Uterus (tissue), 4 donors: Measurements from ENCODE around the gene ECI1. TPM values are rescaled to one million over a fixed set of nuclear protein-coding genes. Genes with fewer than 3 reads are reported as not detected.
"Not testable (repeated sequence)": the region's sequence is repeated elsewhere in the genome, so short reads cannot be mapped to it uniquely, and the experiment has no call there.

Experiments used
- DNase-seq, 2 donors: peaks; one replicate each; pipeline ENCODE4 v3.0.0-alpha.2; 2019 to 2020
- H3K27ac ChIP-seq, 2 donors: fragments of 200-600 bp; sonication (generic); 1 replicate in 1 of 2; 2 replicates in 1 of 2; pipeline ENCODE4 v1.5.1; 2016 to 2018
- H3K27me3 ChIP-seq, 2 donors: fragments of 200-600 bp; sonication (generic); one replicate each; pipeline ENCODE4 v1.5.1; 2018 to 2019; ENCODE audit warnings: control low read depth in 1 of 2
- H3K36me3 ChIP-seq, 2 donors: fragments of 200-600 bp; sonication (generic); one replicate each; pipeline ENCODE4 v1.5.1; 2019; ENCODE audit warnings: control low read depth in 1 of 2
- H3K4me1 ChIP-seq, 2 donors: fragments of 200-600 bp; sonication (generic); one replicate each; pipeline ENCODE4 v1.5.1; 2018 to 2019; ENCODE audit warnings: control low read depth in 1 of 2
- H3K4me3 ChIP-seq, 2 donors: fragments of 200-600 bp; sonication (generic); 1 replicate in 1 of 2; 2 replicates in 1 of 2; pipeline ENCODE4 v1.5.1; 2018 to 2019; ENCODE audit warnings: mild to moderate bottlenecking in 1 of 2
- H3K9me3 ChIP-seq, 2 donors: fragments of 200-600 bp; sonication (generic); one replicate each; pipeline ENCODE4 v1.5.1; 2019; ENCODE audit warnings: control low read depth in 1 of 2
- CTCF ChIP-seq, 4 experiments: fragments of 200-600 bp in 2 of 4; fragments of 450-650 bp in 2 of 4; sonication (generic) in 2 of 4; IDR thresholded peaks; one replicate each; pipeline ENCODE4 v1.5.1; 2016 to 2019; ENCODE audit warnings: antibody characterized with exemption in 4 of 4, mild to moderate bottlenecking in 2 of 4, moderate library complexity in 1 of 4
- POLR2A ChIP-seq, 2 donors: fragments of 450-650 bp; IDR thresholded peaks; one replicate each; pipeline ENCODE4 v1.6.1; 2016; ENCODE audit warnings: antibody characterized with exemption in 2 of 2, mild to moderate bottlenecking in 1 of 2, moderate library complexity in 1 of 2
- intact Hi-C: fragments of 100-400 bp; cut with DNase I; formaldehyde crosslinking; loops from one replicate; pipeline ENCODE4 v1.15.1; 2023; ENCODE audit warnings: low total_unique reads
- total RNA-seq, 4 donors: library from RNA; depleted of rRNA in 3 of 4; stranded (reverse); fragments of >200 nt in 3 of 4; gene quantifications; one replicate each; pipeline versions ENCODE4 v1.1.0 to v1.2.4, GENCODE V29; 2014 to 2023
- donor health status: DM: yes; HTN: yes; CAD: no.

Gene ECI1
- total RNA-seq, 4 donors from 2014 or later: 4.9 to 89.1 (median 40.1) TPM

GRCh38 chr16:2270588-2271470, 19.4 kb upstream of the ECI1 start:
- peaks cover 6 to 19% of the 10 kb centered on the region in 2 donors for H3K4me1 ChIP-seq
- H3K9me3 ChIP-seq: no peaks in the 10 kb centered on the region
- no peak overlapping the region for H3K4me3 ChIP-seq
- no peak overlapping the region for H3K27ac ChIP-seq
- DNase-seq: no peak
- TF ChIP-seq CTCF (IDR thresholded peaks at IDR 0.05) (no peak), POLR2A (IDR thresholded peaks at IDR 0.05) (no peak)
- H3K27me3 ChIP-seq: no peaks in the 10 kb centered on the region
- H3K36me3 ChIP-seq: no peaks in the 10 kb centered on the region
- intact Hi-C loops: no loop called here

GRCh38 chr16:2270070-2270462, 18.7 kb upstream of the ECI1 start:
- intact Hi-C loops: no loop called here

GRCh38 chr16:2267913-2268666, 16.7 kb upstream of the ECI1 start, which contains the start of gene RNPS1:
Gene RNPS1, minus strand, starts transcription at chr16:2268126. Its CDS starts 3,483 bp downstream, at chr16:2264643.
- intact Hi-C loops: no loop called here
- H3K4me1 ChIP-seq: peaks cover 6 to 22% of the 10 kb centered on the region in 2 donors

More at GRCh38 chr16:2270070-2270462, 18.7 kb upstream of the ECI1 start:
- H3K4me3 ChIP-seq: no peak overlapping the region
- peaks cover 6 to 20% of the 10 kb centered on the region in 2 donors for H3K4me1 ChIP-seq
- no peak for DNase-seq
- TF ChIP-seq POLR2A (IDR thresholded peaks at IDR 0.05): no peak
- TF ChIP-seq CTCF (IDR thresholded peaks at IDR 0.05): no peak
- H3K27ac ChIP-seq: no peak overlapping the region
- no peaks in the 10 kb centered on the region for H3K36me3 ChIP-seq
- H3K9me3 ChIP-seq: no peaks in the 10 kb centered on the region
- H3K27me3 ChIP-seq: no peaks in the 10 kb centered on the region

GRCh38 chr16:2267505-2267912, 16.1 kb upstream of the ECI1 start:
- H3K9me3 ChIP-seq, H3K36me3 ChIP-seq, H3K27me3 ChIP-seq, DNase-seq, intact Hi-C loops: not testable (repeated sequence)
- Histone ChIP-seq H3K4me1 (peaks cover 6 to 22% of the 10 kb centered on the region in 2 donors), H3K27ac (peak overlapping the region; percentile 84 to 97), H3K4me3 (peak overlapping the region; percentile 70 to 72)

More at GRCh38 chr16:2267913-2268666, 16.7 kb upstream of the ECI1 start, which contains the start of gene RNPS1:
- Histone ChIP-seq H3K4me3 (peak within 1 kb of the TSS; percentile 70 to 72), H3K27ac (peak within 1 kb of the TSS; percentile 84 to 97), H3K9me3 (no peaks in the 10 kb centered on the region), H3K27me3 (no peaks in the 10 kb centered on the region), H3K36me3 (no peaks in the 10 kb centered on the region)
- DNase-seq: peak; percentile 95 to 97
- TF ChIP-seq POLR2A (IDR thresholded peaks at IDR 0.05) (peak; percentile 93 to 99), CTCF (IDR thresholded peaks at IDR 0.05) (peak in 2 of 4 experiments; percentile 15 to 42)

- peak overlapping the region in 1 of 2 donors; percentile 84 for H3K27ac ChIP-seq
- H3K4me1 ChIP-seq: peaks cover 6 to 22% of the 10 kb centered on the region in 2 donors
- intact Hi-C loops: not testable (repeated sequence)
These were observed 15.5 kb upstream of the ECI1 start for GRCh38 chr16:2266887-2267286.

GRCh38 chr16:2263026-2263425, 11.6 kb upstream of the ECI1 start:
- H3K36me3 ChIP-seq, H3K4me3 ChIP-seq, H3K27me3 ChIP-seq, H3K9me3 ChIP-seq, H3K27ac ChIP-seq, DNase-seq, intact Hi-C loops: not testable (repeated sequence)
- peaks cover 0 to 11% of the 10 kb centered on the region in 2 donors for H3K4me1 ChIP-seq

More at GRCh38 chr16:2266887-2267286, 15.5 kb upstream of the ECI1 start:
- not testable (repeated sequence) for DNase-seq, H3K27me3 ChIP-seq, H3K36me3 ChIP-seq, H3K9me3 ChIP-seq
- H3K4me3 ChIP-seq: peak overlapping the region; percentile 70 to 72
